Embryonic facial prominence (tissue), 1 donor: ENCODE results near the gene PSAPL1.

Experiments
- DNase-seq: peaks from one replicate; pipeline ENCODE4 v3.0.0-alpha.2; 2016; ENCODE audit errors: extremely low spot score

Gene PSAPL1

GRCh38 chr4:7419961-7420660, 14.6 kb downstream of the PSAPL1 start:
- no peak for DNase-seq

GRCh38 chr4:7418131-7418943, 16.4 kb downstream of the PSAPL1 start:
- DNase-seq = no peak

- DNase-seq = no peak
These were observed 17.1 kb downstream of the PSAPL1 start for GRCh38 chr4:7417639-7418038.

- DNase-seq = no peak
These were observed 17.8 kb downstream of the PSAPL1 start for GRCh38 chr4:7416745-7417432.

- DNase-seq = no peak
These were observed 18.6 kb downstream of the PSAPL1 start for GRCh38 chr4:7415927-7416686.

- no peak for DNase-seq
These were observed 19.8 kb downstream of the PSAPL1 start for GRCh38 chr4:7414736-7415510.

- DNase-seq = no peak
These were observed 20.7 kb downstream of the PSAPL1 start for GRCh38 chr4:7414046-7414445.

GRCh38 chr4:7412554-7412912, 22.2 kb downstream of the PSAPL1 start:
- no peak for DNase-seq

GRCh38 chr4:7411896-7412553, 22.7 kb downstream of the PSAPL1 start:
- no peak for DNase-seq

GRCh38 chr4:7411491-7411890, 23.2 kb downstream of the PSAPL1 start:
- no peak for DNase-seq

- DNase-seq = no peak
These were observed 24.3 kb downstream of the PSAPL1 start for GRCh38 chr4:7410446-7410845.

- no peak for DNase-seq
These were observed 26.6 kb downstream of the PSAPL1 start for GRCh38 chr4:7408166-7408565.

GRCh38 chr4:7403001-7403400, 31.7 kb downstream of the PSAPL1 start:
- no peak for DNase-seq

GRCh38 chr4:7402526-7402925, 32.2 kb downstream of the PSAPL1 start:
- no peak for DNase-seq

- no peak for DNase-seq
These were observed 33.9 kb downstream of the PSAPL1 start for GRCh38 chr4:7400671-7401298.

GRCh38 chr4:7399440-7400234, 35.1 kb downstream of the PSAPL1 start:
- DNase-seq = no peak

- no peak for DNase-seq
These were observed 35.8 kb downstream of the PSAPL1 start for GRCh38 chr4:7398788-7399439.

- no peak for DNase-seq
These were observed 36.7 kb downstream of the PSAPL1 start for GRCh38 chr4:7398104-7398423.
